Measurements from ENCODE around the gene TYROBP.
"Not testable (repeated sequence)": the region's sequence is repeated elsewhere in the genome, so short reads cannot be mapped to it uniquely, and the experiment has no call there.

The TYROBP gene

DNA sequence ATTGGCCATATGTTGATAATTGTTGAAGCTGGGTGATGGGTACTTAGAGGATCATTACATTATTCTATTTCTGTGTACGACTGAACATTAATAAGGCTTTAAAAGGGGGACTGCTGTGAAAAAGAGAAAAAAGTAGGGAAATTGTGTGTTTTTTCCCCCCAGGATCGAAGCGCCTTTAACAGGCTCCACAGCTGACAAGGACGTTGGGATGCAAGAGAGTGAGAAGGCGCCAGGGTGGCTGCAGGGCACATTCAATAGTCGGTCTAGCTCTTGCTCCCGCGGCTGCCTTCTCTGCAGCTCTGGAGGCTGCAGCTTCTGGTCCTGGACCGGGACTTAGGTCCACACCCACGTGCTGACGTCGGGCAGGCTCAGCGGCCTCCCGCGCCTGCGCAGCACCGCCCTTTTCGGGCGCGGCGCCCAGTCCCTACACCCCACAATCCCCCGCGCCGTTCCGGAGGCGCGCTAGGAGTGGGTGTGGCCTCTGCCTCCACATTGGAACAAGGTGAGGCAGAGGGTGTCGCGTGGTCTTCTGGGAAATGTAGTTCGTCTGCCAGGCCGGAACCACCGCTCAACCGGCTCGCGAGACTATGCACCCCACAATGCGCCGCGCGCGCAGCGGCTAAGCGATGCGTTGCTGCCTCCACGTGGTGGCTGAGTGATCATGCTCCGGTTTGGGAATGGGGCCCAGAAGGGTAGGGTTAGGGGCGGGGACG is 23.2 kb upstream of the TYROBP start:
- DNase-seq = peak; percentile 99

DNA sequence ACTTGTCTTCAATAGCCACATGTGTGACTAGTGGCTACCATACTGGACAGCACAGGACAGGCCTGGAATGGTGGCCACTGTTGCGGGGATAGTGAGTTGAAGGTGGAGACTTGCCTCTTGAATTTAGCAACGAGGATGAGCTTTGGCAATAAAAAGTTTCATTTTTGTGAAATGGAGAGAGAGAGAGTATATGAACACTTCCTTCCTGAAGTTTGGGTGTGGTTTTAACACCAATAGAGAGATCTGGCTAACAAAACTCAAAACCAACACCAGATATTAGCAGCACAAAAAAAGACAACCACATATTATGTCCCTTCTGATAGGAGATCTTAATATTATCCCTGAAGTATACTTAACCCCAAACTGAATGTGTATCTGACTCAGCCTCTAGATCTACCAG is 21.8 kb upstream of the TYROBP start:
- DNase-seq = no peak

DNA sequence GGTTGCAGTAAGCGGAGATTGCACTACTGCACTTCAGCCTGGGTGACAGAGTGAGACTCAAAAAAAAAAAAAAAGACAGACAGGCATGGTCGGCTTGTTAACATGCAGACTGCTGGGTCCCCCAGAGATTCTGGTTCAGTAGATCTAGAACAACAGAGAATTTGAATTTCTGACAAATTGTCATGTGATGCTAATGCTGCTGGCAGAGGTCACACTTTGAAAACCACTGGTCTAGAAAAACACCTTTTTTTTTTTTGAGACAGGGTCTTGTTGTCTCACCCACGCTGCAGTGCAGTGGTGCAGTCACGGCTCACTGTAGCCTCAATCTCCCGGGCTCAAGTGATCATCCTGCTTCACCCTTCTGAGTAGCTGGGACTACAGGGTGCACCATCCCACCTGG is 20.4 kb upstream of the TYROBP start:
- DNase-seq = no peak

DNA sequence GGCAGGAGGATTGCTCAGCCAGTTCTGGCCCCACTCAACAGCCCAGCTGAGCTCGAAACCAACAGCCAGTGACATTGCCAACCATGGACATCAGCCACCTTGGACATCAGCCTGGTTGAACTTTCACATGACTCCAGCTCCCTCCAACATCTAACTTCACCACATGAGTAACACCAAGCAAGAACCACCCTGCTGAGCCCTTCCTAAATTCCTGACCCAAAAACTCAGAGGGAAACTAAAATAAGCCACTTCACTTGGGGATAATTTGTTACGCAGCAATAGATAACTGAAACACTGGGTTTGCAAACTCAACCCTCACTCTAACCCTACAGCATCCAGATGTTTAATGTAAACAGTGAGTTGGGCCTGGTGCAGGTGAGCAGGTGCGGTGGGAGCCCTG is 17.4 kb upstream of the TYROBP start:
- DNase-seq = no peak

DNA sequence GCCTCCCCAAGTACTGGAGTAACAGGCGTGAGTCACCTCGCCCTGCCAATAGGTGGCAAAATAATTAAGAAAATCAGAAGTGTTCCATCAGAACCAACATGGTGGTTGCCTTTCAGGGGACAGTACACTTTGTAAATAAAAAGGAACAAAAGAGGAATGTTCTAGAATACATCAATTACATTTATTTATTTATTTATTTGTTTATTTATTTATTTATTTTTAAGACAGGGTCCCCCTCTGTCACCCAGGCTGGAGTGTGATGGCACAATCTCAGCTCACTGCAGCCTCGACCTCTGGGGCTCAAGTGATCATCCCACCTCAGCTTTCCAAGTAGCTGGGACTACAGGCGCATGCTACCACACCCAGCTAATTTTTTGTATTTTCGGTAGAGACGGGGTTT is 12.9 kb upstream of the TYROBP start:
- DNase-seq = no peak

DNA sequence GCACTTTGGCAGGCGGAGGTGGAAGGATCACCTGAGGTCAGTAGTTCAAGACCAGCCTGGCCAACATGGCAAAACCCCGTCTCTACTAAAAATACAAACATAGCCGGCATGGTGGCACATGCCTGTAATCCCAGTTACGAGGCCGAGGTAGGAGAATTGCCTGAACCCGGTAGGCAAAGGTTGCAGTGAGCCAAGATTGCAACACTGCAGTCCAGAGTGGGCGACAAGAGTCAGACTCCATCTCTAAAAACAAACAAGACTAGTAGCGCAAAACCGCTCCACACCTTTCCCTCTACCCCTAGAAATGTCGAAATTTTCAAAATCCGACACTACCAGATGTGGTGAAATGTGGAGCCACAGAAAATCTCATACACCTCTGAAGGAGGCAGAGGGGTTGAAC is 11.2 kb upstream of the TYROBP start:
- DNase-seq = no peak

DNA sequence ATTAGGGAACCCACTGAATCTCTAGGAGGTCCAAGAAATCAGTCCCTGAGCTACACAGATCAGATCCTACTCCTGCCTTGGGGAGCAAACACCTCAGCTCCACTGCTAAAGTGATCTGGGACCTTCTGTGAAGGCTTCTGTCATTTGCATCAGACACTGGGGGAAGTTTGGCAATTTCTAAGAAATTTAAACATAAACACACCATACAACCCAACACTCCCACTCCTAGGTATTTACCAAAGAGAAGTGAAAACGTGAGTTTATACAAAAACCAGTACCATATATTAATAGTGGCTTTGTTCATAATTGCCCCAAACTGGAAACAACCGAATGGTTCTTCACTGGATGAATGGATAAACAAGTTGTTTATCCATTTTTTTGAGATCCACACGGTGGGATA is 7.3 kb upstream of the TYROBP start:
- DNase-seq = no peak

DNA sequence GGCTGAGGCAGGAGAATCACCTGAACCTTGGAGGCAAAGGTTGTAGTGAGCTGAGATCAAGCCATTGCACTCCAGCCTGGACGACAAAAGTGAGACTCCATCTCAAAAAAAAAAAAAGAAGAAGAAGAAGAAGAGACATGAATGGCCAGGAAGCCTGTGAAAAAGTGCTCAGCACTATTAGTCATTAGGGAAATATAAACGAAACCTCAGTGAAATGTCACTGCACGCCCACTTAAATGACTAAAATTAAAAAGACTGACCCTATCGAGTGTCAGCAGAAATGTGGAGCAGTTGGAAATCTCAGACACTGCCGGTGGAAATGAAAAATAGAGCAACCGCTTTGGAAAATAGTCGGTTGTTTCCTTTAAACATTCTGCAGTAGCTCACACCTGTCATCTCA is 5.5 kb upstream of the TYROBP start:
- no peak for DNase-seq

DNA sequence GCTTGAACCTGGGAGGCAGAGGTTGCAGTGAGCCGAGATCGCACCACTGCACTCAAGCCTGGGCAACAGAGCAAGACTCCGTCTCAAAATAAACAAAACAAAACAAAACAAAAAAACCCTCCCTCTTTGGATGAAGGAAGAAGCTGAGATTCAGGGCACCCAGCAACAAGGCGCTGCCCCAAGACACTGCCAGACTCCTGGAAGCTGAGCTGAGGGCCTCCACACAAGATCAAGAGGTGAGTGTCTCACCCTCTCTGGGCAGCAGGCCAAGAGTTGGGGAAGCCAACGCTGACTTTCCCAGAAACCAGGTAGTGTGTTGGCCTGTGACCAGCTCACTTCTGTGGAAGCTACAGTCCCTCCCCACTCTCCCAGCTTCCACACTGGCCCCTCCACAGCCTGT is 3.7 kb upstream of the TYROBP start:
- DNase-seq = no peak

DNA sequence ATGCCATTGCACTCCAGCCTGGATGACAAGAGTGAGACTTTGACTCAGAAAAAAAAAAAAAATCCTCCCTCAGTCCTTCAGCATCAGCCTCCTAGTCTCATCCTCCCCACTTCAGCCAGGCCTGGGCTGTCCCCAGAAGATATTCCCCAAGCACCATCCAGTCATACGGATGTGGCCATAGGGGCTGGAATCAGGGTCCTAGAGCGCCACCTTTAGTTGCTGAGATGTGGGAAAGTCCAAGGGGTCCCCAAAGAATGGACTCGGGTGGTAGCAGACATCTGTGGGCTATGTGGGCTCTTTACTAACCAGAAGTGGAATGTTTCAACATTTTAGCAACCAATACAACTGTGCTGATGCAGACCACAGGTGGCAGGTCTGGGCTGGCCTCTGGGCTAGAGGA is 3.1 kb upstream of the TYROBP start:
- DNase-seq = no peak

DNA sequence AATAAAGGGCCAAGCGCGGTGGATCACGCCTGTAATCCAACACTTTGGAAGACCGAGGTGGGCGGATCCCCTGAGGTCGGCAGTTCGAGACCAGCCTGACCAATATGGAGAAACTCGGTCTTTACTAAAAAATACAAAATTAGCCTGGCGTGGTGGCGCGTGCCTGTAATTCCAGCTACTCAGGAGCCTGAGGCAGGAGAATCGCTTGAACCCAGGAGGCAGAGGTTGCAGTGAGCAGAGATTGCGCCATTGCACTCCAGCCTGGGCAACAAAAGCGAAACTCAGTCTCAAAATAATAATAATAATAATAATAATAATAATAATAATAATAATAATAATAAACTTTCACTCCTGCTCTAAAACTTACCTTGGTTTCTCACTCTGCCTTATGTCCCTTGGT is 2.3 kb upstream of the TYROBP start:
- DNase-seq = not testable (repeated sequence)

DNA sequence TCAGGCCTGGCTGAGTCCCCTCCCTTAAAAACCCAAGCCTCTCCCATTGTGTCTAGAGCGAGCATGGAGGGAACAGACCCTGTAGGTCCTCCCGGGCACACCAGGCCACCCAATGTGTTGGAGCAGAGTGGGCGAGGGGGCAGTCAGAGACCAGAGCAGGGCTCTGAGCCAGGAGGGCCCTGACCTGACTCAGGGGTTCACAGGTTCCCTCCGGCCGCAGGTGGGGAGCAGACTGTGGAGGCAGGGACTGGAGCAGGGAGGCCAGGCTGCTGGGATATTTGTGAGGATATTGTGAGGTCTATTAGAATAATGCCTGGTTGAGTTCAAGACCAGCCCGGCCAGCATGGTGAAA is 1.6 kb upstream of the TYROBP start:
- DNase-seq = no peak

DNA sequence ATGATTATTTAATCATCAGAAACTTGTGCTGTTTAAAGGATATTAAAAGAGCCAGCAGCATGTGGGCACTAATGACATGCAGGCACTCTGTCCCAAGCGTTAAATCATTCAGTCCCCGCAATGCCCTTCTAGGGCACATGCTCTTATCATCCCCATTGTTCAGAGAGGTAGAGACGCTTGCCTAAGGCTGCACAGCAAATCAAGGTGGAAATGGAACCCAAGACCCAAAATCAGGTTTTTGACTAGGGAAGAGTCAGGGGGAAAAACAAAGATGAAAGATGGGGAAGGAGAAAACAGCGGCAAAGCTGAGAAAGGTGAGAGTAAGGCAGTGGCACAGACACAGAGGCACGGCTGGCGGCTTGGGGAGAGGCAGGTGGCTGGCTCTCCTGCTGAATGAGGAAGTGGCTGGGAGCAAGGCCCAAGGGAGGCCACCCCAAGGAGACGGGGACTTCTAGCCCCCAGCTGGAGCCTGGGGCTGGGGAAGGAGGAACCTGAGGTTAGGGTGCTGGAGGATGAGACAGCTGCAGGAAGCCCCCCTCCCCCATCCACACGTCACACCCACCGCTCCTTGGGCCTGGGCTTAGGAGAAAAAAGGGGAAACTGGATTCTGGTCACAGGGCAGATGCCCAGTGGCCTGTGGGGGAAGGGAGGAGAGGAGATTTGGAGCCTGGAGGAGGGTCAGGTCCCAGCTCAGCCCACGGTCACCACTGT is 1.0 kb upstream of the TYROBP start:
- DNase-seq = peak; percentile 99

DNA sequence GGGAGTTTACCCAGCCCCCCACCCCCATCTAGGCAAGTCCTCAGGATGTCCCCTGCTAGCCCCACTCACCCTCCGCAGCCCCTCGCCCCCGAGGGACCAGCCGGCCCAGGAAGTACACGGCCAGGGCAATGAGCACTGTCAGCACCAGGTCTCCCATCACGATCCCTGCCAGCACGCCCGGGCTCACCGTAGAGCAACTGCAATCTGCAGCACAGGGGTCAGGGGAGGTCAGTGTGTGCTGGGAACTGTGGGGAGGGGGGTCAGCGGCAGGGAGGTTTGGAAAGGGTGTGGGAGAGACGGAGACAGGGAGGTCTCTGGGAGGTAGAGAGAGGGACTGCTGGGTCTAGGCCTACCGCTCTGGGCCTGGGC is 734 bp downstream of the TYROBP start:
- DNase-seq = no peak

DNA sequence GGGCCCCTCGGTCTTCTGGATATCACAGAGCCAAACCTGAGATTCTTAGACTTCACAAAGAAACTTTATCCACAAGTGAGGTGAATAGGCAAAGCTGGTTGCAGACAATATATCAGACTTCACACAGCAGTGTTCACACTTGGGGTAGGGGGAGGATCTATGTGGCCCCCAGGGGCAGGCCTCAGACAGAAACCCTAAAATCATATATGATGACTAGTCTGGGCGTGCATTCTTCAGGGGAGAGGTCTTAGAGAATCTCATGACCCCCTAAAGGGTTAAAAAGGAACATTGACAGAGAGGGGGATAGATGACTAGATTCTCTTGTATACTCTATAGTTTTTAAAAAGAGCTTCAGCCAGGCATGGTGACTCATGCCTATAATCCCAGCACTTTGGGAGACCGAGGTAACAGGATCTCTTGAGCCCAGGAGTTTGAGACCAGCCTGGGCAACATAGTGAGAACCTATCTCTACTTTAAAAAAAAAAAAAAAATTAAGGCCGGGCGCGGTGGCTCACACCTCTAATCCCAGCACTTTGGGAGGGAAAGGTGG is 2.8 kb downstream of the TYROBP start:
- peak in 1 of 2 experiments; percentile 13 for DNase-seq

DNA sequence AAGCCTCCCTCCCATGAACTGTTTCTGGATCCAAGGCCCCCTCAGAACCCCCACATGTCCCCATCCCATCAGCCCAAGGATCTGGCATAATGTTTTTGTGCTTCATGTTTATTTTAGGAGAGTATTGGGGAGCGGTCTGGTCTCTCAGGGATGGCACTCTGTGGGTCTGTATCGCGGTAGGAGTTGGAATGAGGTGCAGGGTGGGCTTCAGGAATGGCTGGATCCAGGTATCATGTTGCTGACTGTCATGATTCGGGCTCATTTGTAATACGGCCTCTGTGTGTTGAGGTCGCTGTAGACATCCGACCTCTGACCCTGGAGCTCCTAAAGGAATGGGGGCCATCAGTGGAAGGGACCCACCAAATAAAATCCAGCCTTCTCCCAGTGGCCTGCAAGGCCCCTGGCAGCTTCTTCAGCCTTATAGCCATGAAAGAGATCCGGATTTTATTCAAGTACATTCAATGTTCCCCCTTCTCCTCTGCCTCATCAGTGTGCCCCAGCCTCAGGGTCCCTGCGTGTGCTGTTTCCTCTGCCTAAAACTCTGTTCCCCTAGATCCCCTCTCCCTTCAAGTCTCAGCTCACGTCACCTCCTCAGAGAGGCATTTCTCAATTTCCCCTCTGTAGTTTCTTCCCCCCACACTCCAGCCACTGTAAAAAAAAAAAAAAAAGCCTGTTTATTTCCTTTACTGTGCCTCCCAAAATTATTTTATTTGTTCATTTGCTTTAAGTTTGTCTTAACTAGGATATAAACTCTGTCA is 3.6 kb downstream of the TYROBP start:
- DNase-seq = peak; percentile 60 to 78

DNA sequence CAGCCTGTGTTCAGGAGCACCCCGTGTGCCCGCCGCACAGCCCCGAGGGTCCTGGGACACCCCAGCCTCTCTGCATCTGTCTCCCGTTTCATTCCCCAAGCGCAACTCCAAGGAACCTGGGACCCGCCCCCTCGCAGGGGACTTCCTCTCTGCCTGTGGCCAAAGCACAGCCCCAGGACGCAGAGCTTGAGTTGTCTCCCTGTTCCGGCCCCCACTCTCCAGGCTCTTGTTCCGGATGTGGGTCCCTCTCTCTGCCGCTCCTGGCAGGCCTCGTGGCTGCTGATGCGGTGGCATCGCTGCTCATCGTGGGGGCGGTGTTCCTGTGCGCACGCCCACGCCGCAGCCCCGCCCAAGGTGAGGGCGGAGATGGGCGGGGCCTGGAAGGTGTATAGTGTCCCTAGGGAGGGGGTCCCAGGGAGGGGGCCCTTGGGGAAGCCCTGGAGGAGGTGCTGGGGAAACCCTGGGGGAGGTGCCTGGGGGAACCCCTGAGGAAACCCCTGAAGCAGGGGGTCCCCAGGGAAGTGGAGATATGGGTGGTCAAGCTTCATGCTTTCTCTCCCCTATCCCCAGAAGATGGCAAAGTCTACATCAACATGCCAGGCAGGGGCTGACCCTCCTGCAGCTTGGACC is 4.4 kb downstream of the TYROBP start:
- DNase-seq = peak; percentile 96 to 97

DNA sequence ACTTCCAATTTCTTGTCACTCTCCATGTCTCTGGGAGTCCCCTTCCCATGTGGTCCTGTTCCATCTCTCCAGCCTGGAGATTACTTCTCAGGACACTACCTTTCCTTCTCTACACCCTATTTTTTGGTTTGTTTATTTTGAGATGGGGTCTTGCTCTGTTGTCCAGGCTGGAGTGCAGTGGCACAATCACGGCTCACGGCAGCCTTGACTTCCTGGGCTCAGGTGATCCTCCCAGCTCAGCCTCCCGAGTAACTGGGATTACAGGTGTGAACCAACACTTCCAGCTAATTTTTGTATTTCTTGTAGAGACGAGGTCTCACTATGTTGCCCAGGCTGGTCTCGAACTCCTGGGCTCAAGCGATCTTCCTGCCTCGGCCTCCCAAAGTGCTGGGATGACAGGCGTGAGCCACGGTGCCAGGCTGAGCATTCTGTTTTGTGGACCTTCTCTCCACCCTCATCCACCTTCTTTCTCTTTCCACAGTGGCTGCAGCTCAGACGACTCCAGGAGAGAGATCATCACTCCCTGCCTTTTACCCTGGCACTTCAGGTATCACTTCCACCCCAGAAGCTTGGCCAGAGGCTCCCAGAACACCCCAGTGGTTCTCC is 5.1 kb downstream of the TYROBP start:
- peak in 1 of 2 experiments; percentile 45 for DNase-seq

DNA sequence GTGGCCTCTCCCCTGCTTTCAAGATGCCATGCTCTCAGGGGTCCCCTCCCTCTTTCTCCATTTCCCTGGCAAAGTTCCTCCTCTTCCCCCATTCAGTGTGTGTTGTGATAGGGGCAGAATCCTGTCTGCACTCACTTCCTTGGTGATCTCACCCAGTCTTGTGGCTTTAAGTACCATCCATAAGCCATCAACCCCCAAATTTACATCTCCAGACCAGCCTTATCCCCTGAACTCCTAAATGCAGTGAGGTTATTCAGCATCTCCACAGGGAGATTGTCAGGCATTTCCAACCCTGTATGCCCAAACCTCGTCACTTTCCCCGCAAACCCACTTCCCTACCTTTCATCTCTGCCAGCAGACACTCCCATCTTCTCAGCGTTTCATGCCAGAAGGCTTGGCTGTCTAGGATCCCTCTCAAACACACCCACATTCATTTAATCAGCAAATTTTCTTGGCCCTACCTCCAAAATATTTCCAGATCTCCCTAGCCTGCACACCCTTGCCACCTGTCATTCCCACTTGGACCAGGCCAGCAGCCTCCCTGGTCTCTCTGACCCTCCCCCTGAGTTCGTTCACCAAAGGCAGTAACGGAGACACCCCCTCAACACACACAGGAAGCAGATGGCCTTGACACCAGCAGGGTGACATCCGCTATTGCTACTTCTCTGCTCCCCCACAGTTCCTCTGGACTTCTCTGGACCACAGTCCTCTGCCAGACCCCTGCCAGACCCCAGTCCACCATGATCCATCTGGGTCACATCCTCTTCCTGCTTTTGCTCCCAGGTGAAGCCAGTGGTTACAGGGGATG is 6.0 kb downstream of the TYROBP start, which contains the start of gene HCST:
HCST (plus strand) TSS at position 676 of the 808 bp plus-strand sequence; CDS start at position 741, 65 bp downstream.
- DNase-seq = peak; percentile 92 to 93

DNA sequence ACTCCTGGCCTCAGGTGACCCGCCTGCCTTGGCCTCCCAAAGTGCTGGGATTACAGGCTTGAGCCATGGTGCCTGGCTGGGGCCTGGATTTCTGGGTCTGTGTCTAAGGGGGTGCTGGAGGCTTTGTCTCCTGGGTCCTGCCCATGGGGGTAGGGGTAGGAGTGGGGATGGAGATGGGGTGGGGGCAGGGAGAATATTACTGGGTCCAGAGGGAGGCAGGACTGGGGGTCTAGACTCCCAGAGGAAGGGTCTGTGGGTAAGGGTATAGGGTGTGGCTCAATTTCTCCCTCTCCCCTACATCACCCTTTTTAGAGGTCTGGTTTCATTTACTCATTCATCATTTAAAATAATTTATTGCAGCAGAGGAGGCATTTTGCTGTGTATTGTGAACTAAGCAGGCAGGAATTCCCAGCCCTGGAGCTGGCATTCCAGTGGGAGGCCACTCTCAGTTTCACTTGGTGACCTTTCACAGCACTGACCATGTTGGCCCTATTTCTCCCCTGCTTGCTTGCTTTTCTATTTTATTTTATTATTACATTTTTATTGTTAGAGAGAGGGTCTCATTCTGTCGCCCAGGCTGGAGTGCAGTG is 6.9 kb downstream of the TYROBP start:
- DNase-seq = no peak

DNA sequence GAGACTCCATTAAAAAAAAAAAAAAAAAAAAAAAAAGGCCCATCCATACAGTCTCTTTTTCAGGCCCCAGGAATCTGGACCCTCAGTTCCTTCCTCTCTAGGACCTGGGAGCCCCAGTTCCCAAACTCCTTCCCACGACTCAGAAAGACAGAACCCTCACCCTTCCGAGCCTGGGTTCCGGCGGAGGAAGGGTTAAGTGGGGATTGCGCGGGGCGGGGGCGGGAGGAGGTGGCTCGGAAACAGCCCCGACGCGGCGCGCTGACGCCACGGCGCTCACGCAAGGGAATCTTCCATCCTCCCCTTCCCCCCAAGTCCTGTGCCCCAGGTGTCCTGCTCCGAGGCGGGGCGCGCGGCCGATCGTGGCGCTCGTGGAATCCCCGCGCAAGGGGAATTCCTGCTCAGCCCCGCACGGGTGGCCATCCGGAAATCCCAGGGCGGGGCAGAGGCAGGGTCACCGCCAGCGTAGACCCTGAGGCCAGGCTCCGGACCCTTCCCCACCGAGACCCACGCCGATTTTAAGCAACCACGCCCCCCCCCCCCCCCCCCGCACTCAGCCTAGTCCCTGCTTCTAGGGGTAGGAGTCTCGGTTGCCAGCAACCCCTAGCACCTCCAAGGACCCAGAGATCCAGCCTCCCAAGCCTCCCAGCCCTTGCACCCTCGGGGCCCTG is 8.4 kb downstream of the TYROBP start:
- peak; percentile 61 to 71 for DNase-seq
